HL-60/S4 (cell line): ENCODE data around the gene VPS36.
"Not testable (repeated sequence)": the region's sequence is repeated elsewhere in the genome, so short reads cannot be mapped to it uniquely, and the experiment has no call there.

ENCODE experiments used
- in situ Hi-C: fragments of 300-500 bp; cut with MboI; formaldehyde crosslinking; loops from 2 replicates; pipeline ENCODE4 v1.14.3; 2022; ENCODE audit warnings: low sequenced_read_pairs

Gene VPS36

GRCh38 chr13:52447354-52447753, 3.1 kb downstream of the VPS36 start:
- in situ Hi-C loops, result no loop called here

DNA sequence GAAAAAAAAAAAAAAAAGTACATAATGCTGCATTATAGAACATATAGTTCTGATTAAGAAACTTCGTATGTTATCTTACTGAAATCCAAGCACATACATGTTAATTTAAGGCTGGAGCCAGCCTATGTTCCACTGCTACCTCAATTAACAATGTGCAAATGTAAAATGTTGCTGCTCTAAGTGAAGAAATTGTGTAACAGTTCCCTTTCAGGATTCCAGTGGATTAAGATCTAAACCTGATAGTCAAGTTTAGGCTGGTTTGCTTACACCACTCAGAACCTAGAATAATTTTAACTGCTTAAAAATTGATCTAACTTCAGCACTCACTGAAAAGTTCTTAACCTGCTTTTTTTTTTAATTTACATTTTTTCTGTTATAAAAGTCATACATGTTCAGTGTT, 4.2 kb downstream of the VPS36 start:
- in situ Hi-C loops, result no loop called here

GRCh38 chr13:52432456-52432855, 18.0 kb downstream of the VPS36 start:
- in situ Hi-C loops, result no loop called here

GRCh38 chr13:52428295-52428694, 22.1 kb downstream of the VPS36 start:
- in situ Hi-C loops, result no loop called here

- in situ Hi-C loops, result no loop called here
These were observed 29.2 kb downstream of the VPS36 start for GRCh38 chr13:52421216-52421615.

GRCh38 chr13:52419080-52419479, 31.4 kb downstream of the VPS36 start:
- in situ Hi-C loops, result no loop called here

DNA sequence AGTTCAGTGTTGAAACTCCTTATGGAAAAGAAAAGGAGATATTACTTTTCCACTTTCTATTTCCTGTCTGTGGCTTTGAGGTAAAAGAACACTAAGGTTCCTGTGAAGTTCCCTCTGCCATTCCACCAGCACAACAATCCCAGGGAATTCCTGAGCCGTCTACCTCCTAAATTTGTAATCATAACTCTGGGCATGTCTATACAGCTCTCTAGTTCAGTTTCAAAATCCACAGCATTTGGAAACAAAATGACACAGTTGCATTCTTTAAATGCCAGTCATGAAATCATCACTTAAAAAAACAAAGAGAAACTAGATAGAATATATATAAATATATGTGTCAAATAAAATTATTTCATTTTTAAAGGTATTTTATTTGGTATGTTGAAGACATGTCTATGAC, 35.5 kb downstream of the VPS36 start:
- in situ Hi-C loops, result no loop called here

- in situ Hi-C loops, result no loop called here
These were observed 36.4 kb downstream of the VPS36 start for GRCh38 chr13:52414051-52414450.

- in situ Hi-C loops, result no loop called here
These were observed 38.3 kb downstream of the VPS36 start for GRCh38 chr13:52412128-52412527.

DNA sequence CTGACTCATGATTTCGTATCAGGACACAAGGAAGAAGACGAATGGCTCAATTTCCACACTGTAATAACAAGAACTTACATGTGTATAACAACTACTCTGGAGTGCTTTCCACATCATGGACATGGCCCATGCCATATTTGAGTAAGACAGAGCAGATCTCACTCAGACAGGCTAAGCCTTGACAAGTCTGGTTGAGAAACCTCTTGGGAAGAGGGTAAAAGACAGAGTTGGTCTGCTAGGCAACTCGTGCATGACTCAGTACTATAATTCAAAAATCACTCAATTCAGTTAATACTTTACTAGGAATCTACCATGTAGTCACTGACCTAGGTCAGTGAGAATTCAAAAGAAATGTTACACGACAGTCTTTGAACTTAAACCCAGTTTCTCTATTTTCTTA, 38.8 kb downstream of the VPS36 start:
- in situ Hi-C loops, result no loop called here

DNA sequence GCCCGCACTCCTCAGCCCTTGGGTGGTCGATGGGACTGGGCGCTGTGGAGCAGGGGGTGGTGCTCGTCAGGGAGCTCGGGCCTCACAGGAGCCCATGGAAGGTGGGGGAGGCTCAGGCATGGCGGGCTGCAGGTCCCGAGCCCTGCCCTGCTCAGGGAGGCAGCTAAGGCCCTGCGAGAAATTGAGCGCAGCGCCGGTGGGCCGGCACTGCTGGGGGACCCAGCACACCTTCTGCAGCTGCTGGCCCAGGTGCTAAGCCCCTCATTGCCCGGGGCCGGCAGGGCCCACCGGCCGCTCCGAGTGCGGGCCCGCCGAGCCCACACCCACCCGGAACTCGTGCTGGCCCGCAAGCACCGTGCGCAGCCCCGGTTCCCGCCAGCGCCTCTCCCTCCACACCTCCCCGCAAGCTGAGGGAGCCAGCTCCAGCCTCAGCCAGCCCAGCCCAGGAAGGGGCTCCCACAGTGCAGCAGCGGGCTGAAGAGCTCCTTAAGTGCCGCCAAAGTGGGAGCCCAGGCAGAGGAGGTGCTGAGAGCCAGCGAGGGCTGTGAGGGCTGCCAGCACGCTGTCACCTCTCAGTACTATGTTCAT, 42.3 kb downstream of the VPS36 start:
- in situ Hi-C loops, result not testable (repeated sequence)

GRCh38 chr13:52407436-52407835, 43.0 kb downstream of the VPS36 start:
- in situ Hi-C loops, result not testable (repeated sequence)

DNA sequence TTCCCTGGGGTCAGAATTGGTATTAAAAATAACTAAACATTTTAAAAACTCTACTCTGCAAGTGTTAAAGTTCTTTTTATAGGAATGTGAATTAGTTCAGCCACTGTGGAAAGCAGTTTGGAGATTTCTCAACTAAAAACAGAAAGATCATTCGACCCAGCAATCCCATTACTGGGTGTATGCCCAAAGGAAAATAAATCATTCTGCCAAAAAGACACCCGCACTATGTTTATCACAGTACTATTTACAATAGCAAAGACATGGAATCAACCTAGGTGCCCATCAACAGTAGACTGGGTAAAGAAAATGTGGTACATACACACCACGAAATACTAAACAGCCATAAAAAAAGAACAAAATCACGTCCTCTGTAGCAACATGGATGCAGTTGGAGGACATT, 43.8 kb downstream of the VPS36 start:
- in situ Hi-C loops, result no loop called here

GRCh38 chr13:52405767-52406494, 44.5 kb downstream of the VPS36 start, which contains the start of gene THSD1:
Gene THSD1, minus strand, starts transcription at chr13:52406172. Its CDS starts 3,572 bp downstream, at chr13:52402600.
- in situ Hi-C loops, result no loop called here

DNA sequence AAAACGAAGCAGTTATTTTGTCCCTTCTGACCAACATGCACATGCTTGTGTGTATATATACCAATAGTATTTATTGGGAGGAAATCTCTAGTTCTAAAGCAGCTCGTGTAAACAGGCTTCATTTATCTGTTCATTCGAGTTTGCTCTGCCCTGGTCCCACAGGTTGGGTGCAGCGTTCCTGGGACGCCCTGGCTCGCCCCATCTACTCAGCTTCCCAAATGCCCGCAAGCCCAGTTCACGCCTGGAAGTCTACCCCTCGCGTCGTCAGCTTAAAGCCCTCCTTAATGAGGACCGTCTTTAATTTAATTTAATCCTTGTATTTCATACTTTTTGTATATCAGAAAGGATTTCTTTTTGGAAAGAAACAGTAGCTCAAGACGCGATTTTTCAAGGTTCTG, 45.1 kb downstream of the VPS36 start:
- in situ Hi-C loops, result no loop called here

DNA sequence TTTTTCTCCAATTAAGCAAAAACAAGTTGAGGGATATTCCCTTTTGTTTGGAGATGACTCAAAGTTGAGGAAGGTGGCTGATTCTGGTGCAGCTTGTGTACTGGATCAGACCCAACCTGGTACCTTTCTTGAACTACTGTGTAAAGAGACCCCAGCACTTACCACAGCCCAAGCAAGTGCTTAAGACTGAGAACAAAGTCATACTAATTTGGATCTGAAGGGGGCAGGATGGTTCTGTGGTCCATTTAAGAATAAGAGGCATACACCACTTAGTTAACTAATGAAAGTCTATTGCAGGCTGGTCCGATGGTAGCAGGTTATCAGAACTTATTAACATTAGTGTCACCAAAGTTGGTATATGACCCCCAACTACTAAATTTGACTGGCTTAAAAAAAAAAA, 50.7 kb downstream of the VPS36 start:
- in situ Hi-C loops, result no loop called here

DNA sequence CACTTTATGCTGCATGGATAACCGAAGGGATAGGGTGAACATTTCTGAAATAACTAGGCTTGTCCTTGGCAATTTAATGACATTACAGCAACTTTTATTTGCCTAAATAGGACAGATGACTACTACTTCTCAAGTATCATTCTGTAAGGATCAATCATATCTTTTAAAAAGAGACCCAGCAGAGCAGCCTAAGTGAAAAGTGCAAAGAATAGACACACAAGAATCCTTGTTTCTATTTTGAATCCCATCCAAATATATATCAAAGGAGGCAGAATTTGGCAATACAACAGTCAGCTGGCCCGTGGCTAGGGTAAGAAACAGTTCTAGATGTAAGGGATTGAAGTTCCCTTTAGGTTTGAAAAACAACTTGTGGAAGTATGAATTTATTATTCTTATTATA, 51.4 kb downstream of the VPS36 start:
- in situ Hi-C loops, result no loop called here

DNA sequence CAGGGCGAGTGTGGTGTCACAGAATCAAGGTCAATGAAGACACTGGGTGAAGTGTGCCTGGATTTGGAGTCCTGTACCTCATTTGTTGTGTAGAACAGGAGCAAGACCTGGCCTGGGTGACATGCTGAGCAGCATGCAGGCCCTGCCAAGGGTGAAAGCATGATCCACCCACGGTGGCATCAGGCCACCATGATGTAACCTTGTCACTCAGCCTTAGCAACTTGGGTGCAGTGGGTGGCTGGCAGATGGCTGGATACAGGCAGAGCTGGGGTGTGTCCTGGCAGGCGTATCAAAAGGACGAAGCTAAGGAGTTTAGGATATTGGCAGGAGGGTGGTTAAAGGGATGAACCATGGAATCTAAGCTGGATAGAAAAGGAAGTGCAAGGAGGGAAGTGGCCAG, 54.7 kb downstream of the VPS36 start:
- in situ Hi-C loops, result no loop called here

GRCh38 chr13:52394586-52394985, 55.8 kb downstream of the VPS36 start:
- in situ Hi-C loops, result no loop called here

DNA sequence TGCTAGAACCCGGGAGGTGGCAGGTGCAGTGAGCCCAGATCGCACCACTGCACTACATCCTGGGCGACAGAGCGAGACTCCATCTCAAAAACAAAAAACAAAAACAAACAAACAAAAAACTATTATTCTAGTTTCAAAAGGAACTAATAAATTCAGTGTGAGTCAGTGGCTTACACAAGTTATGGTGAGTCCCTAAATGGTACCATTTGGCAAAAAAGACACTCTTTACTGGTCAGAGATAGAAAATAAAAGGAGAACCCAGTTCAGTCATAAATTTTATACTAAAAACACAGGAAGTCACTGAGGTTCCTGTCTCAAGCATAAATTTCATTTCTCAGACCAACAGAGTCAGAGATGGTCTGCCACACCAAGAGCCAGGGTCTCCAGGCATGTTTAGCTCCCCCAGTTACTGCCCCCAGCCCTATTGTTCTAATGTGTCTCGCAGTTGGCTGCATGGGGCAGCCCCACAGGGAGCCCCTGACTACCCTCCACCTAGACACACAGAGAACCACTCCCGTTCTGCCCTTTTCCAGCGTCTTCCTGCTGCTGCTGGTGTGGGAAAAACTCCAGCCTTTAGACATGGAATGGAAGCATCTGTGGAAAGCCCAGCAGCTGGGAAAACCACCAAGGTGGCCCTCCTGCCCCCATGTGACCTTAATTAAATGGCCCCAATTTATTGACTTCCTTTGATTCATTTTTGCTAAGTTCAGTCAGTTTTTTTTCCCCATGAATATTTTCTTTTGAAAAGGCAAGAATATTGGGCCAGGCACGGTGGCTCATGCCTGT, 56.7 kb downstream of the VPS36 start:
- in situ Hi-C loops, result no loop called here

- in situ Hi-C loops, result no loop called here
These were observed 62.7 kb downstream of the VPS36 start for GRCh38 chr13:52387721-52388120.

DNA sequence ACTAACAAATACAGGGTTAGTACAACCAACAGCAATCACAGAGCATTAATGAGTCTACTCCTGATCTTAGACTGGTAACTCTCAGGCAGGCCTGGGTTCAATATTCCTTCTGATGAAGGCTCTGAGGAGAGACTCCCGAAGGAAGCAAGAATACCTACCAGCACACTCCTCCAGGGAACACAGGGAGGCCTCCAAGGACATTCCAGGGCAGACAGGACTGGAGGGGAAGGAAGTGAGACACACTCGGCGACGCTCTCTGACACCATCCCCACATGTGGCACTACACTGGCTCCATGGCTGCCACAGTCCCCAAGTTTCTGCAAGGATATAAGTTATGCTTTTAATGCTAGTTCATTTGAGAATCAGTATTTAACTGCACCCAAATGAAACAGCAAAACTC, 64.6 kb downstream of the VPS36 start:
- in situ Hi-C loops, result no loop called here
